ENCODE measurements around the gene CERKL. TPM values are rescaled to one million over a fixed set of nuclear protein-coding genes. Genes with fewer than 3 reads are reported as not detected.

CERKL gene
- total RNA-seq, 1 donor = 0.27 TPM

- TF ChIP-seq CTCF (IDR thresholded peaks at IDR 0.05; ENCODE audit: insufficient read depth, low read length) = no peak
- peak; percentile 82 for DNase-seq (ENCODE audit: low read depth)
- H3K4me3 ChIP-seq (ENCODE audit: low read depth, low read length) = no peak overlapping the region
Observed at GRCh38 chr2:181677912-181678586, 21.1 kb upstream of the CERKL start.

GRCh38 chr2:181675254-181675653 is 18.3 kb upstream of the CERKL start:
- H3K4me3 ChIP-seq (ENCODE audit: low read depth, low read length) = no peak overlapping the region
- DNase-seq (ENCODE audit: low read depth) = no peak
- no peak for TF ChIP-seq CTCF (IDR thresholded peaks at IDR 0.05; ENCODE audit: insufficient read depth, low read length)

- no peak for TF ChIP-seq CTCF (IDR thresholded peaks at IDR 0.05; ENCODE audit: insufficient read depth, low read length)
- no peak for DNase-seq (ENCODE audit: low read depth)
- no peak overlapping the region for H3K4me3 ChIP-seq (ENCODE audit: low read depth, low read length)
Observed at GRCh38 chr2:181674461-181674860, 17.6 kb upstream of the CERKL start.

- no peak overlapping the region for H3K4me3 ChIP-seq (ENCODE audit: low read depth, low read length)
- no peak for TF ChIP-seq CTCF (IDR thresholded peaks at IDR 0.05; ENCODE audit: insufficient read depth, low read length)
- no peak for DNase-seq (ENCODE audit: low read depth)
Observed at GRCh38 chr2:181673173-181673572, 16.3 kb upstream of the CERKL start.

- TF ChIP-seq CTCF (IDR thresholded peaks at IDR 0.05; ENCODE audit: insufficient read depth, low read length) = no peak
- H3K4me3 ChIP-seq (ENCODE audit: low read depth, low read length) = no peak overlapping the region
- no peak for DNase-seq (ENCODE audit: low read depth)
Observed at GRCh38 chr2:181672255-181673008, 15.5 kb upstream of the CERKL start.

GRCh38 chr2:181670632-181671031 is 13.7 kb upstream of the CERKL start:
- TF ChIP-seq CTCF (IDR thresholded peaks at IDR 0.05; ENCODE audit: insufficient read depth, low read length) = no peak
- DNase-seq (ENCODE audit: low read depth) = no peak

More at GRCh38 chr2:181670632-181671031, 13.7 kb upstream of the CERKL start:
- no peak overlapping the region for H3K4me3 ChIP-seq (ENCODE audit: low read depth, low read length)

All from fibroblast of the aortic adventitia (primary cell).